ENCODE data around the gene HOXC12. TPM values are rescaled to one million over a fixed set of nuclear protein-coding genes. Genes with fewer than 3 reads are reported as not detected.

HOXC12 gene
- total and polyA plus RNA-seq, 2 of the 8 experiments (the other 6 are each of a cell fraction or from before 2014, with no cell fraction given), result not detected

- TF ChIP-seq KDM5A (IDR thresholded peaks at IDR 0.05; ENCODE audit: low read length), result no peak
- TF ChIP-seq SUZ12 (IDR thresholded peaks at IDR 0.05; ENCODE audit: low read length), result peak; percentile 69; the same call in 1 of the 2 replicates
- no peak for TF ChIP-seq JUN (IDR thresholded peaks at IDR 0.05; ENCODE audit: low read depth, low read length)
- TF ChIP-seq EZH2 (IDR thresholded peaks at IDR 0.05; ENCODE audit: low read depth, low read length, severe bottlenecking), result peak; percentile 75
- TF ChIP-seq RAD21 (IDR thresholded peaks at IDR 0.05 in 1 of 2, conservative IDR thresholded peaks at IDR 0.05 in 1 of 2; ENCODE audit: low read depth in 2 of 2, low read length in 2 of 2), result no peak
- no peak for TF ChIP-seq JUND (IDR thresholded peaks at IDR 0.05; ENCODE audit: low read length)
- peak; percentile 70; the same call in 1 of the 2 replicates for TF ChIP-seq CBX8 (IDR thresholded peaks at IDR 0.05; ENCODE audit: borderline replicate concordance, low read depth, low read length)
- no peak for TF ChIP-seq FOSL1 (IDR thresholded peaks at IDR 0.05; ENCODE audit: insufficient read depth, low read depth, low read length)
- TF ChIP-seq, protein P1, sequence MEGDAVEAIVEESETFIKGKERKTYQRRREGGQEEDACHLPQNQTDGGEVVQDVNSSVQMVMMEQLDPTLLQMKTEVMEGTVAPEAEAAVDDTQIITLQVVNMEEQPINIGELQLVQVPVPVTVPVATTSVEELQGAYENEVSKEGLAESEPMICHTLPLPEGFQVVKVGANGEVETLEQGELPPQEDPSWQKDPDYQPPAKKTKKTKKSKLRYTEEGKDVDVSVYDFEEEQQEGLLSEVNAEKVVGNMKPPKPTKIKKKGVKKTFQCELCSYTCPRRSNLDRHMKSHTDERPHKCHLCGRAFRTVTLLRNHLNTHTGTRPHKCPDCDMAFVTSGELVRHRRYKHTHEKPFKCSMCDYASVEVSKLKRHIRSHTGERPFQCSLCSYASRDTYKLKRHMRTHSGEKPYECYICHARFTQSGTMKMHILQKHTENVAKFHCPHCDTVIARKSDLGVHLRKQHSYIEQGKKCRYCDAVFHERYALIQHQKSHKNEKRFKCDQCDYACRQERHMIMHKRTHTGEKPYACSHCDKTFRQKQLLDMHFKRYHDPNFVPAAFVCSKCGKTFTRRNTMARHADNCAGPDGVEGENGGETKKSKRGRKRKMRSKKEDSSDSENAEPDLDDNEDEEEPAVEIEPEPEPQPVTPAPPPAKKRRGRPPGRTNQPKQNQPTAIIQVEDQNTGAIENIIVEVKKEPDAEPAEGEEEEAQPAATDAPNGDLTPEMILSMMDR (IDR thresholded peaks at IDR 0.05; ENCODE audit: control extremely low read depth in 1 of 3, insufficient read depth in 1 of 3, low read depth in 1 of 3, low read length in 3 of 3), result no peak
- no peak for TF ChIP-seq TAF7 (optimal IDR thresholded peaks at IDR 0.05; ENCODE audit: borderline replicate concordance, low read depth, low read length)
- TF ChIP-seq RXRA (IDR thresholded peaks at IDR 0.05; ENCODE audit: insufficient read depth, low read depth, low read length), result no peak
These were observed 53.0 kb downstream of the HOXC12 start (continued) for GRCh38 chr12:54007538-54008259.

Measured in H1 (cell line).